GM18951 (cell line): ENCODE results near the gene CCDC85A.
"Not testable (repeated sequence)": the region's sequence is repeated elsewhere in the genome, so short reads cannot be mapped to it uniquely, and the experiment has no call there.

Experiments used
- POLR2A ChIP-seq: IDR thresholded peaks from 4 replicates; pipeline ENCODE4 v1.6.1; 2011; ENCODE audit warnings: mild to moderate bottlenecking; ENCODE audit not compliant: insufficient read length, insufficient read depth; ENCODE audit errors: extremely low read depth
- in situ Hi-C: fragments of 300-500 bp; cut with MboI; formaldehyde crosslinking; loops from one replicate; pipeline ENCODE4 v1.12.0; 2022; ENCODE audit warnings: low sequenced_read_pairs, mixed read lengths, inconsistent platforms; ENCODE audit not compliant: unreplicated experiment

Gene CCDC85A

GRCh38 chr2:56183643-56184499, at the start of gene CCDC85A:
CCDC85A (plus strand) TSS chr2:56183990; CDS start chr2:56184625, 635 bp downstream.
- in situ Hi-C loops: loop anchor here (25.0 kb wide), 1 partner anchor 1328 kb away; no protein-coding TSS in a partner anchor

GRCh38 chr2:56134861-56135260, 48.9 kb upstream of the CCDC85A start:
- in situ Hi-C loops: loop anchor here (25.0 kb wide), 1 partner anchor 423 kb away; no protein-coding TSS in a partner anchor
- TF ChIP-seq POLR2A: no peak

More at GRCh38 chr2:56183643-56184499, at the start of gene CCDC85A:
- TF ChIP-seq POLR2A: no peak

- in situ Hi-C loops: loop anchor here (25.0 kb wide), 1 partner anchor 430 kb away; no protein-coding TSS in a partner anchor
These were observed 41.2 kb upstream of the CCDC85A start for GRCh38 chr2:56142497-56143061.

GRCh38 chr2:56147907-56148306, 35.9 kb upstream of the CCDC85A start:
- in situ Hi-C loops: loop anchor here (25.0 kb wide), 1 partner anchor 436 kb away; no protein-coding TSS in a partner anchor
- no peak for TF ChIP-seq POLR2A

GRCh38 chr2:56148825-56149224, 35.0 kb upstream of the CCDC85A start:
- no peak for TF ChIP-seq POLR2A
- in situ Hi-C loops: loop anchor here (25.0 kb wide), 1 partner anchor 437 kb away; no protein-coding TSS in a partner anchor

- TF ChIP-seq POLR2A: no peak
- in situ Hi-C loops: no loop called here
These were observed 31.9 kb upstream of the CCDC85A start for GRCh38 chr2:56151841-56152240.

GRCh38 chr2:56155188-56155587, 28.6 kb upstream of the CCDC85A start:
- no peak for TF ChIP-seq POLR2A
- in situ Hi-C loops: no loop called here

GRCh38 chr2:56159875-56160274, 23.9 kb upstream of the CCDC85A start:
- in situ Hi-C loops: not testable (repeated sequence)

- in situ Hi-C loops: no loop called here
- no peak for TF ChIP-seq POLR2A
These were observed 15.9 kb upstream of the CCDC85A start for GRCh38 chr2:56167616-56168562.

- TF ChIP-seq POLR2A: no peak
- in situ Hi-C loops: no loop called here
These were observed 14.3 kb upstream of the CCDC85A start for GRCh38 chr2:56169521-56169920.

- in situ Hi-C loops: no loop called here
- no peak for TF ChIP-seq POLR2A
These were observed 13.3 kb upstream of the CCDC85A start for GRCh38 chr2:56170504-56170903.

- no peak for TF ChIP-seq POLR2A
- in situ Hi-C loops: no loop called here
These were observed 12.8 kb upstream of the CCDC85A start for GRCh38 chr2:56170988-56171387.

GRCh38 chr2:56175779-56176178, 8.0 kb upstream of the CCDC85A start:
- in situ Hi-C loops: loop anchor here (25.0 kb wide), 1 partner anchor 1337 kb away; no protein-coding TSS in a partner anchor
- TF ChIP-seq POLR2A: no peak
